ENCODE data around the gene SBF2. TPM values are rescaled to one million over a fixed set of nuclear protein-coding genes. Genes with fewer than 3 reads are reported as not detected.

SBF2 gene
- total RNA-seq, 2 donors from 2014 or later = 30.5 to 47.0 TPM

GRCh38 chr11:9815486-9816136 is 478.4 kb downstream of the SBF2 start:
- intact Hi-C loops (cut with DNase I) = no loop called here
- Histone ChIP-seq H3K36me3 (no peaks in the 10 kb centered on the region), H3K9ac (ENCODE audit: low read depth in 2 of 2, low read length in 2 of 2) (no peak overlapping the region), H3K9me3 (no peaks in the 10 kb centered on the region), H3K27me3 (no peaks in the 10 kb centered on the region), H3K27ac (no peak overlapping the region), H3K4me1 (no peaks in the 10 kb centered on the region), H3K4me3 (no peak overlapping the region)
- no peak for DNase-seq
- TF ChIP-seq CTCF (IDR thresholded peaks at IDR 0.05) = no peak

DNA sequence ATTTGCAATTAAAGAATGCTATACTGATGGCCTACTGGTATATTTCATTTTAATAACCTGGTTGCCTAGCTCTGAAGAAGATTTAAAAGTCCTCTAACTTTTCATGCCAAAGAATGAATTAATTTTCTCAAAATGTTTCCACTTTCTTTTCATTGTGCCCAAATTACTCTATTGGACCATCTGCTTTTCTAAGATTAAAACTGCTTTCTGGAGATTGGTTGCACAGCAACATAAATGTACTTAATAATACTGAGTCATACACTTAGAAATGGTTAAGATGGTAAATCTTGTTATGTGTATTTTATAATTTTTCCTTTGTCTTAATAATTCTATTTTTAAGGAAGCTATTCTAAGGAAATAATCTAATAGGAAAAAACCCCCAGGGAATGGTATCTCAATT is 479.9 kb downstream of the SBF2 start:
- Histone ChIP-seq H3K27ac (no peak overlapping the region), H3K4me3 (no peak overlapping the region), H3K36me3 (no peaks in the 10 kb centered on the region), H3K9me3 (no peaks in the 10 kb centered on the region), H3K9ac (ENCODE audit: low read depth in 2 of 2, low read length in 2 of 2) (no peak overlapping the region), H3K27me3 (no peaks in the 10 kb centered on the region), H3K4me1 (no peaks in the 10 kb centered on the region)
- intact Hi-C loops (cut with DNase I) = no loop called here
- DNase-seq = no peak
- no peak for TF ChIP-seq CTCF (IDR thresholded peaks at IDR 0.05)

DNA sequence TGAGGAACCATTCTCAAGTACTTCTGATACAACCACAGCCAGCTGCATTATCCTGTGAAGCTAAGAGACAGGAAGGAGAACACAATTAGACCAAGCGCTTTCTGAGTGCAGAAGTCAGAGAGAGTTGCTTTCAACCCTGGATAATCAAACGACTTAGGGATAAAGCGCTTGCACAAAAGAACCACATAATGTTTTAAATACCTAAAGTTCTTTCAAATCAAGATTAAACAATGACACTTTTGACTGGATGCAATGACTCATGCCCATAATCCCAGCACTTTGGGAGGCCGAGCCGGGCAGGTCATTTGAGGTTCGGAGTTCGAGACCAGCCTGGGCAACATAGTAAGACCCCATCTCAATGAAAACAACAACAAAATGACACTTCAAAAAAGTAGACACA is 485.1 kb downstream of the SBF2 start:
- intact Hi-C loops (cut with DNase I) = no loop called here
- Histone ChIP-seq H3K27ac (no peak overlapping the region), H3K36me3 (no peaks in the 10 kb centered on the region)

GRCh38 chr11:9806946-9807687 is 486.9 kb downstream of the SBF2 start:
- Histone ChIP-seq H3K9me3 (no peaks in the 10 kb centered on the region), H3K4me1 (no peaks in the 10 kb centered on the region), H3K27ac (no peak overlapping the region), H3K27me3 (no peaks in the 10 kb centered on the region), H3K4me3 (no peak overlapping the region), H3K9ac (ENCODE audit: low read depth in 2 of 2, low read length in 2 of 2) (no peak overlapping the region), H3K36me3 (no peaks in the 10 kb centered on the region)
- TF ChIP-seq CTCF (IDR thresholded peaks at IDR 0.05) = no peak
- no peak for DNase-seq
- intact Hi-C loops (cut with DNase I) = no loop called here

More for the DNA sequence above, 485.1 kb downstream of the SBF2 start:
- Histone ChIP-seq H3K4me3 (no peak overlapping the region), H3K9ac (ENCODE audit: low read depth in 2 of 2, low read length in 2 of 2) (no peak overlapping the region), H3K4me1 (no peaks in the 10 kb centered on the region), H3K27me3 (no peaks in the 10 kb centered on the region), H3K9me3 (no peaks in the 10 kb centered on the region)
- no peak for TF ChIP-seq CTCF (IDR thresholded peaks at IDR 0.05)
- no peak for DNase-seq

GRCh38 chr11:9804419-9804902 is 489.6 kb downstream of the SBF2 start:
- intact Hi-C loops (cut with DNase I) = no loop called here
- Histone ChIP-seq H3K27ac (no peak overlapping the region), H3K9me3 (no peaks in the 10 kb centered on the region), H3K4me1 (no peaks in the 10 kb centered on the region), H3K36me3 (no peaks in the 10 kb centered on the region), H3K9ac (ENCODE audit: low read depth in 2 of 2, low read length in 2 of 2) (no peak overlapping the region), H3K4me3 (no peak overlapping the region), H3K27me3 (no peaks in the 10 kb centered on the region)
- no peak for DNase-seq
- TF ChIP-seq CTCF (IDR thresholded peaks at IDR 0.05) = no peak

All from colonic mucosa (tissue), 4 donors.